HG03442 (cell line): ENCODE measurements around the gene FYCO1.
A peak's percentile ranks its signal among the peaks of the same experiment; 100 is the strongest.
"Not testable (repeated sequence)": the region's sequence is repeated elsewhere in the genome, so short reads cannot be mapped to it uniquely, and the experiment has no call there.

ENCODE experiments used
- ATAC-seq: cut with Tn5 transposase; IDR thresholded peaks from one replicate; pipeline ENCODE4 v1.9.1; 2021; ENCODE audit warnings: mild to moderate bottlenecking, moderate library complexity; ENCODE audit not compliant: unreplicated experiment

FYCO1 gene

DNA sequence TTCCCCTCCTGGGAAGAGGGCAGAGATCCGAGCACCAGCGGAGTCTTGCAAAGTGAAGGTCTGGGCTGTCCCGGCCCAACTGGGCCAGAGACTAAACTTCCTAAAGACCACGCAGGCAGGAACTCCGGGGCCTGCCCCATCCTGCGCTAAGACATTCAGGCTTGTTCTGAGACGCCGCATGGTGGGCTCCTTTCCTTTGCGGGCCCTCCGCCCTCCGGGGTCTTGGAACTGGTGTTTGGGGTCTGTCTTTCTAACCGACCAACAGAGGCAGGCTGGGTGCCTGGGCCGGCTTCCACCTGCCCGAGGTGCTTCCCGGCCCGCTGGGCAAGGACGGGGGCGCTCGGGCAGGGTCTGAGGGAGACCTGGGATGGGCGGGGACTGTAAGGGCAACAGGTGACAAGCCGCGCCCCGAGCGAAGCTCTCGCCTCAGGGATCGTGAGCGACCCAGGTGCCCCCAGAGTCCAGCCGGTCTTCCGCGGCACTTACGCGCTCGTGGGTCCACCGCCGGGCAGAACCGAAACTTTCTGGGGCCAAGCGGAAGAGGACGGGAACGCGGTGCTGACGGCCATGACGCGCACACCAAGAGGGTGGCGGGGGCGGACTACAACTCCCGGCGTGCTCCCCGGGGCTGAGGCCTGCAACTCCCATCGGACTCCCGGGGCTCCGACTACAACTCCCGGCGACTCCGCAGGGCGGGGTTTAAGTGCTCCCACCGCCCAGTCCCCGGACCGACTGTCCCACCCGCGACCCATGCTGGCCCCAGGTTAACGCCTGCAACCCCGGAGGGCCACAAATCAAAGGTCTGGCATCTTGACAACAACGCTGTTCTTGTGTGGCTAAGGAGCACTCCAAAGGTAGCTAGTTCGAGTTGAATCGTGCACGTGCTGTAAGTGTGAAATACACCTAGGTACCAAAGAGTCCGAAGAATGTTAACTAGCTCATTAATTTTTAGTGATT is at the start of gene FYCO1:
FYCO1 (minus strand) TSS at position 589 of the 957 bp plus-strand sequence. CDS start 10,914 bp downstream, outside the sequence.
- ATAC-seq, result peak; percentile 88

DNA sequence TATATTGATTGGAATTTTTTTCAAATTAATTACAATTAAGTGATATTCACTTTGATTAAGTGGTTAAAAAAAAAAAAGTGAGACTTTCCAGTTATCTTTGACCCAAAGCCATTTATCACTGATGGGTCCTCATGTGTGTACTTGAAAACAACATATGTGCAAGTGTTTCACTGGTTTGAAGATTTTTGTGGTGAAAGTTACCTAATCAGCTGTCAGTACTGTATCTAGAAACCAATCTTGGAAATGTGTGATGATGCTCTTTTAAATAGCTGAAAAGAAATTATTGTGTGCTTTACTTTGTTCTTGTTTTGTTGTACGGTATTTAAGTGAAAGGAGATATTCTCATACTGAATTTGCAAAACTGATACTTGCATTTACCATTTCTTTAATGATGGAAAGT is 43.3 kb upstream of the FYCO1 start:
- ATAC-seq, result no peak

DNA sequence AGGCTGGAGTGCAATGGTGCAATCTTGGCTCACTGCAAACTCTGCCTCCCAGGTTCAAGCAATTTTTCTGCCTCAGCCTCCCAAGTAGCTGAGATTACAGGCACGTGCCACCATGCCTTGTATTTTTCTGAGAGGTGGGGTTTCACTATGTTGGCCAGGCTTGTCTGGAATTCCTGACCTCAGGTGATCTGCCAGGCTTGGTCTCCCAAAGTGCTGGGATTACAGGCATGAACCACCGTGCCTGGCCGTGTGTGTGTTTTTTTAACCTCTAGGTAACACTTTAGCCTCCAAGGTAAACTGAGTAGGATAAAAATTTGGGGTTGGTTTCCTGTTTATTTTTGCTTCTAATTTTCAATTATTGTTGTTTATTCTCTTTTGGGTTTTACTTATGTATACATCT is 42.4 kb upstream of the FYCO1 start:
- not testable (repeated sequence) for ATAC-seq

DNA sequence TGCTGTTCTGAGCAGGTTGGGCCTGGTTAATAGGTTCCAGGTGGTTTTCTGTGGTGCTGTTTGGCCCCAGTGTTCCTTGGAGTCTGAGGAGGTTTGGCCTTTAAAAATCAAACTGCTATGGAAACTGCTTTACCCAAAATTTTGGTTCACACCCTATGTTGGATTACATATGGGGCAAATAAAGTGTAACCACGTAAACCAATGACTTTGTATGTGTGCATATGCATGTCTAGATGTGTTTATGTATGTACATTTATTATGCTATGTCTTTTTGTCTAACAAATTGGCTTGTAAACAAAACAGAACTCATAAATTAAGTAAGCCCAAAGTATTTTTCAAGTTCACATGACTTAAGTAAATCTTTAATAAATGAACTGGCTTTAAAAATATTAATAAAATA is 40.6 kb upstream of the FYCO1 start:
- ATAC-seq, result no peak

DNA sequence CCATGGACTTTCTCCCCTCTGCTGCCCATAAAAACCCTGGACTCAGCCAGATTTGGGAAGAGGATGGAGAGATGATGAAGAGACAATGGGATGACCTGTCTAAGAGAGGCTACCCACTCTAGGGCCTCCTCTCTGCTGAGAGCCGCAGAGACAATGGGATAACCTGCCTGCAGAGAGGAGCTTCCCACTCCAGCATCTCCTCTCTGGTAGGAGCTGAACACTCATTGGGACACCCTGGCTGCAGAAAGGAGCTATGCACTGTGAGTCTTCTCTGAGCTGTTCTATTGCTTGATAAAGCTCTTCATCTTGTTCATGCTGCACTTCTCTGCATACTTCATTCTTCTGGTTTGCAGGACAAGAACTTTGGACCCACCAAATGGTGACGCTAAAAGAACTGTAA is 36.1 kb upstream of the FYCO1 start:
- no peak for ATAC-seq

DNA sequence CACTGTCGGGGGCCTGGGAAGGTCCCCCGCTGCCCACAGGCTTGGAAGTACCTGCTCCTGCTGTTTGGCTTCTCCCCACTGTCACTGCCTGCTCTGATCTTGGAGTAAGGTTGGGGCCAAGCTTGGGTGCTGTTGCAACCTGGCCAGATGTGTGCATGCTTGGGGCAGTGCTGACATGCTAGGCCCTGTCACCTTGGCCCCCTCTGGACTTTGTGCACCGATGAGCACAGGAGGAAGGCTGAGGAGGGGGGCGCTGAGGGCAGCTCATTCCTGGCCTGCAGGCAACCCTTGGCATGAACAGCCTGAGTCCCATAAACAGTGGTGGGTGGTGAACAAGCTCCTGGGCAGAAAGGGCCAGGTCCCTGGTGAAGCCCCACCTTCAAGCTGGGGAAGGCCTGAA is 35.6 kb upstream of the FYCO1 start:
- no peak for ATAC-seq

DNA sequence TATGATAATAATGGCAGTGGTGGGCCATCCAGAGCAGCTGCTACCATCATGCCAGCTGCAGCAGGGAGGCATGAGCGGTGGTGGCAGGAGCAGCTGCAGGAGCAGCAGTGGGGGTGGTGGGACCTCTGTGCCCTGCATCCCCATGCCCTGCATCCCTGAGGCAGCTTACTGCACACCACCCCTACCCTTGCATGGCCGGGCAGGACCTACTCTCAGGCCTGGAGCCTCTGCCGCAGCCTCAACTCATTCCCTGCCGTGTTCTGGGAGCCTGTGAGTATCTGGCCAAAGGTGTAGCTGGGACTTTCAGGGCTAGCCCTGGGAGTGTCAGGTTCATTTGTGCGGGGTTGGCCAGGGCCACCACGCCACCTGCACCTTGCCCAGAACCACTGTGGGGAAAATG is 35.0 kb upstream of the FYCO1 start:
- ATAC-seq, result no peak

DNA sequence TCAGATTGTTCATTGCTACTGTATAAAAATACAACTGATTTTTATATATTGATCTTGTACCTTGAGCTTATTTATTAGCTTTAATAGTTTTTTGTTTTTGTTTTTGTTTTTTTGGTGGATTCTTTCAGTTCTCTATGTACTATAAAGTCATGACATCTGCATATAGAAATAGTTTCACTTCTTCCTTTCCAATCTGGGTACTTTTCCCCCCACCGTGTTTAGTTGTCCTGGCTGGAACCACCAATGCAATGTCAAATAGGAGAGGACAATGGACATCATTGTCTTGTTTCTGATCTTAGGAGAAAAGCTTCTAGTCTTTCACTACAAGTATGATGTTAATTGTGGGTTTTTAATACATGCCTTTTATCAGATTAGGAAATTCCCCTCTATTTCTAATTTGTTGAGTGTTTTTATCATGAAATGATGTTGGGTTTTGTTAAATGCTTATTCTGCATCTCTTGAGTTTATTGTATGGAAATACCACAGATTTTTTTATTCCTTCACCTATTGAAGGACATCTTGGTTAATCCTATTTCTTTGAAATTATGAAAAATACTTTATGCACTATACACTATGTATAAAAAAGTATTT is 34.4 kb upstream of the FYCO1 start:
- ATAC-seq, result no peak

DNA sequence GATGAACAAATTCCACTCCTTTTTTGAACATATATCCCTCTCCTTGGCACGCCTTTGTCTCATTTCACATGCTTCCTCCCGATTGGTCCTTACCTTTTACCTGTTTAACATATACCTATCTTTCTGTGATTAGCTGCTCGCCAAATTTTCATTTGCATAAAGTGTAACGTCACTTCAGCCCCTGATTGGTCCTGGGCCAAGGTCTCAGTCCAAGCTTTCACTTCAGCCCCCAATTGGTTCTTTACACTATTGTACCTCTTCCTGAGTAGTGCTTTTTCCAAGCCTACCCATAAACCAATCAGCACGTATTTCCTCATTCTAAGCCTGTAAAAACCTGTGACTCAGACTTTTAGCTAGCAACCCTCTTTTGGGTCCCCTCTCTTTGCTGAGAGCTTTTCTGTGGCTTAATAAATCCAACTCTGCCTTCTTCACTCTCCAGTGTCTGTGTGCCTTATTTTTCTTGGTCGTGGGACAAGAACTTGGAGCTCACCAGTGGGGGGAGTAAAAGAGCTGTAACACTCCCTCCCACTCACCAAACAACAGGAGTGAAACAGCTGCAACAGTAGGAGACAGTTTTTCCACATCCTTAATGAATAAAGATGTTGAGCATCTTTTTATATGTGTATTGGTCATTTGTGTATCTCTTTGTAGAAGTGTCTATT is 32.2 kb upstream of the FYCO1 start:
- ATAC-seq, result no peak

DNA sequence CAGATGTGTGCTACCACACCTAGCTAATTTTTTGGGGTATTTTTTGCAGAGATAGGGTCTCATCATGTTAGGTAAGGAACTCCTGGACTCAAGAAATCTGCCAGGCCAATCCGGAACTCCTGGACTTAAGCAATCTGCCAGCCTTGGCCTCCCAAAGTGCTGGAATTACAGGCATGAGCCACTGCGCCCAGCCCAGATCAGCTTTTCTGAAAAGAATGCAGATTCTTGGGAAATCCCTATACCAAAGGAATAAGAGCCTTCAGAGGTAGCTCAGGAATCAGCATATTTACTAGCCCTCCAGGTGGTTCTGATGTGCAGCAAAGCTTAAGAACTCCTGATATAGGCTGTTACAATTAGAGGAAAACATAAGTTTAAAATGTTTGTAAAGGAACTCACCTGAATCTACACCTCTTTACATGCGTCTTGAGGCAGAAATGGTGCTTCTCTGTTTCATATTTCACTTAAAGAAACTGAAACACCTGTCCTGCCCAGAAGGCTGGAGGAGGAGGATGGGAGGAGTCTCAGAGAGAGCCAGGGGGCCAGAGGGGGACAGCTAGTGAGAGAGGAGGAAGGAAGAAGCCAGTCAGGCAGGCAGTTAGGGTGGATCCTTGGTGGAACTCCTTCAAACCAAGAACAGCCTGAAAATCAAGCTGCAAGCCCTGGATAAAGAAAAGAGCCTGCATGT is 31.5 kb upstream of the FYCO1 start, which contains the start of gene XCR1:
XCR1 (minus strand) TSS at position 463 of the 685 bp plus-strand sequence. CDS start 5,536 bp downstream, outside the sequence.
- no peak for ATAC-seq

DNA sequence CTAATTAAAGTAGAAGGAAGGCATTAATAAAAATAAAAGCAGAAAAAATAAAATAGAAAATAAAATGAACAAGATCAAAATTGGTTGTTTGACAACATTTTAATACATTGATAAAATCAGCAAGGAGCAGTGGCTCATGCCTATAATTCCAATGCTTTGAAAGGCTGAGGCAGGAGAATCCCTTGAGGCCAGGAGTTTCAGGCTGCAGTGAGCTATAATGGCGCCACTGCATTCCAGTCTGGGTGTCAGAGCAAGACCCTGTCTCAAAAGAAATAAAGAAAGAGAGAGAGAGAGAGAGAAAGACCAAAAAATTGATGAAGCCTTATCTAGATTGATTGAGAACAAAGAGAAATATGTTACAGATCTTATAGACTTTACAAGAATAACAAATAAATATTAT is 29.5 kb upstream of the FYCO1 start:
- no peak for ATAC-seq

DNA sequence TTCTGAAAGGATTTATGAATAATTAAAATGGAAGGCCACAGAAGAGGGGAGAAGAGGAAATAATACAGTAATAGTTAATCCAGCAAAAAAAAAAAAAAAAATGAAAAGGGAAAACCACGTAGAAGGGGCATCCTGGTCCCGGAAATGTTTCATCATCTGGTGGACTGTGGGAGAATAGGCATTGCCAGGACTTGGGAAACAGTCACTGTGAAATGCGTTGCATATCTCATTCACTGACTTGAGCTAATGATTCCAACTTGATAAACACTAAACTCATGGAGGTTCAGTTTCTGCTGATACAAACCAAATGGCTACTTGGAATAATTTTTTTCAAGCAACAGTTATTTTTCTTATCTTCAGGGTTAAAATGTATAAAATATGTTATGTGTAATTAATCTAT is 28.5 kb upstream of the FYCO1 start:
- ATAC-seq, result no peak

DNA sequence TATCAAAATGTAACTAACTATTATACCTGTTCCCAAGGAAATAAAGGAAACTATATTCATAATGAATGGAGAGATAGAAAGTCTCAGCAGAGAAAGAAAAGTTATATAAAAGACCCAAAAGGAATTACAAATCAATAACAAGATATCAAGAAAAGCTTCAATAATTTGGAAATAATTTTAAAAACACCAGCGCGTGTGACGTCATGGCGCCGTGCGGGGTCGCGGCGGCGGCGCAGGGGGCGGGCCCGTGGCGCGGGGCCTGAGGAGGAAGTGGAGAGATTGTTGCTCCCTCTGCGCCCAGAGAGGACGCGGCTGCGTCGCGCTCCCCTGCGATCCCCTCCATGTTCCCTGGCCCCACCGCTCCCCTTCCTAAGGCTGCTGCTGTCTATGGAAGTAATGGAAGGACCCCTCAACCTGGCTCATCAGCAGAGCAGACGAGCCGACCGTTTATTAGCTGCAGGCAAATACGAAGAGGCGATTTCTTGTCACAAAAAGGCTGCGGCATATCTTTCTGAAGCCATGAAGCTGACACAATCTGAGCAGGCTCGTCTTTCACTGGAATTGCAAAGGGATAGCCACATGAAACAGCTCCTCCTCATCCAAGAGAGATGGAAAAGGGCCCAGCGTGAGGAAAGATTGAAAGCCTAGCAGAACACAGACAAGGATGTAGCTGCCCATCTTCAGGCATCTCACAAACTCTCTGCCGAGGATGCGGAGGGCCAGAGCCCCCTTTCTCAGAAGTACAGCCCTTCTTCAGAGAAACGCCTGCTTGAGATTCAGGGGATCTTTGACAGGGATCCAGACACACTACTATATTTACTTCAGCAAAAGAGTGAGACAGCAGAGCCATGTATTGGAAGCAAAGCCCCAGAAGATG is 27.5 kb upstream of the FYCO1 start:
- ATAC-seq, result no peak

DNA sequence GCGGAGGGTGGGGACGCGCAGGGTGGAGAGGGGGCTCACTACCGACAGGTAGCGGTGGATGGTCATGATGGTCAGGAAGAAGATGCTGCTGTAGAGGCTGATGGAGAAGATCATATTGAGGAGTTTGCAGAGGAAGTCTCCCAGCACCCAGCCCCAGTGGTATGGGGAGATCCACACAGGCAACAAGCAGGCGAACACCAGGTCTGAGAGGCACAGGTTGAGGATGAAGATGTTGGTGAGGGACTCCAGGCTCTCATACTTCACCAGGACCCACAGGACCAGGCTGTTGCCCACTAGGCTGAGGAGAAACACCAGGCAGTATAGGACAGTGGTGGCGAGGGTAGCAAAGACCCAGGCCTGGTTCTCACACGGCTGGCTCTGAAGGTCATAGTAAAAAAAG is 25.9 kb upstream of the FYCO1 start:
- ATAC-seq, result no peak

DNA sequence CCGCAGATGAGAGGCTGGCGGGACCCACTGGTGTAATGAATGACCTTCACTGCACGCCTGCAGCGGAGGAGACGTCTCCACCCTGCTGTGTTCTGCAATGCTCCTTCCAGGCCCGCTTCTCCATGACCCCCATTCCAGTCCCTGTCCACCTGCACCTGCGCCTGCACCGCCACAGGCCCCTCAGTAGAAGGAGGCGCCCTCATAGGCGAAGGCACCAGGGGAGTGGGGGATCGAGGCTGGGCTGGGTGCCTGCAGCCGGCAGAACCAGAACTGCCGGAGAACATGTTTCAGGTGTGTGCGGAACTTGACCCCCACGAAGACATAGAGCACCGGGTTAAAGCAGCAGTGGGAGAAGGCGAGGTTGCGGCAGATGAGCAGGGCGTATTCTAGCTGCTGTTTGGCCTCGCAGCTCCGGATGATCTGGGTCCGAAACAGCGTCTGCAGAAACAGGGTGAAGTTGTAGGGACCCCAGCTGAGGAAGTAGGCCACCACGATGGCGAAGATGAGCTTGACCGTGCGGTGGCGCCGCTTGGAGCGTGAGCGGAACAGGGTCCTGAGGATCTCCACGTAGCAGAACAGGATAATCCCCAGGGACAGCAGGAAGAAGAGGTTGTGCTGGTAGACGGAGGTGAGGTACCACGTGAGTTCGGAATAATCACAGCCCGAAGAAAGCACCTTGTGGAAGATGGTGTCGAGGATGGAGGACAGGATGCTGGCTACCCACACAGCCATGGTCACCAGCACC is 25.3 kb upstream of the FYCO1 start:
- ATAC-seq, result no peak

DNA sequence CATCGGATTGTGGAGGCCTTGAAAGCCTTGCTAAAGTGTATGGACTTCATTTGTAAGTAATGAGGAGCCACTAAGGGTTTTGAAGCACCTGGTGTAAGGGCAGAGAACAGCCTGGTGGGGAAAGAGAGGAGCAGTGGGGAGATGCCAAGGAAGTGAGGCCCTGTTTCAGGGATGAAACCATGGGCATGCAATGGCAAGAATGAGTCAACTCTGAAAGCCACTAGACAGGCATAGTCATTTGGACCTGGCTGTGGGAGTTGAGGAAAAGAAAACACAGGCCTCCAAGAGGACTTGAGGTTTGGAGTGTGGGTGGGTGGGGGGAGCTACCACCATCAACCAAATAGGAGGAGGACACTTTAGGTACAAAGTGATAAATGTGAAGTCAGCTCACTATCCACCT is 24.1 kb upstream of the FYCO1 start:
- ATAC-seq, result no peak

DNA sequence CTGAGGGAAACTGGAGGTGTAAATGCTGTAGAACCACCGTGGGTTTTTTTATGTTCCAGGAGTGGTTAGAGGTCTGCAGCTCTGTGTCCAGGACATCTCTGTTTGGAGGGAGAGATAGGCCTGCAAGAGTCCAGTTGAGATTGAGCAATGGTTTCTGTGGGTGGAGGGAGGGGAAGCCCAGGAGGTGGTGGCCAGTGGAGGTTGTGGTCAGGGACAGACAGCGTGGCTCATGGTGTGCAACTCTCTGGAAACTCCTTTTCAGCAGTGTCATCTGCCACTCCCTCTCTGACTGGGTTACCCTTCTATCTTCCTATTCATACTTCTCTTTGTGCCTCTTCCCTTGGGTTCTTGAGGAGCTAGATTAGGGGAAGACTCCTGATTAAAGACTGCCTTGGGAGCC is 22.1 kb upstream of the FYCO1 start:
- no peak for ATAC-seq

DNA sequence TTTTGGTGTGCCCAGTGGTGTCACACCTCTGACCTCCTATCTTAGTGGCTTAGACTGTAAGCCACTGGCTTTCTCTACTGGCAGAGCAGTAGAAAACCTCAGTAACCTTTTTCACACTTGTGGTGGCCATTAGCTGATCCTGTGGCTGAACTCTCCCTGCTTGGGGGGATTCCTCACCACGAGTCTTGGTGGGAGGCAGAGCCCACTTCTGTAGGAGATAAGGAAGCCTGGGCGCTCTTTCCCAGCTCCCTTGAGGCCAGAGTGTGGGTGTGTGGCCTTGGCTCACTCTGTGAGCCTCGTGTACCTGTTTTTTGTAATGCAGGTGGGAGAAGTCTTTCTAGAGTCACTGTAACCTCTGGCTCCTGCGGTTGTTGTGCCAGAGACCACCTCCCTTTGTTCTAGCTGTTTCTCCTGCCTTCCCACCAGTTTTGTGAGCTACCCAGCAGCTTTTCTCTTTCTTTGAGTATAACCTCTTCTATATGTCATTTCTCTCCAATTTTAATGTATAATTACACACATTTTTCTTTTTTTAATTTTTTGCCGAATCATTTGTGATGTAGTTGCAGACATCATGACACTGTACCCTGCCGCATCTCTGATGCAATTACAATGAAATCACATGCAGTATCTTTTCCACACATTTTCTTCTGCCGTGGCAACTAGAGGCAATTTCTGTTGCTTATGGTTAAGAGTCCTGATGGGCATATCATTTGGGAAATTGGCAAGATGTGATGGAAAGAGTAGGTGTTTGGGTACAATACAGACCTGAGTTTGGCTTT is 17.9 kb upstream of the FYCO1 start:
- no peak for ATAC-seq

DNA sequence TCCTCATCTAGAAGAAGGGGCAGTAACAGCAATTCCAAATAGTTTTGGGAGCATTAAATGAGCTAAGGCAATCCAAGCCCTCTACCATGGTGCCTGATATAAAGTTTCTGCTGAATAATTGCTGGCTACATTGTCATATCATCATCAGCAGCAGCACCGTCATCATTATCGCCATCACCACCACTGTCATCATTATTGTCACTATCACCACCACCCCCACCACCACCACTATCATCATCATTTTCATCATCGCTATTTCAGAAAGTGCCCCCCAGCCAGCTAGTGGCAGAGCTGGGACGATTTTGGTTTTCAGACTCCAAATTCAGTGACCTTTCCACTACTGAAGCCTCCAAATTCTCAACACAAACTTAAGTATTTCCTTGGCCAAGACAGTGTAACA is 16.6 kb upstream of the FYCO1 start:
- no peak for ATAC-seq
